ENCODE results near the gene REXO5.

The REXO5 gene

GRCh38 chr16:20818929-20819585 is 12.7 kb downstream of the REXO5 start:
- no peak for TF ChIP-seq CTCF (IDR thresholded peaks at IDR 0.05; ENCODE audit: low read depth, low read length)
- DNase-seq (ENCODE audit: extremely low read depth, low read depth) = no peak

GRCh38 chr16:20821682-20822081 is 15.4 kb downstream of the REXO5 start:
- TF ChIP-seq CTCF (IDR thresholded peaks at IDR 0.05; ENCODE audit: low read depth, low read length) = no peak
- DNase-seq (ENCODE audit: extremely low read depth, low read depth) = no peak

- no peak for DNase-seq (ENCODE audit: extremely low read depth, low read depth)
- TF ChIP-seq CTCF (IDR thresholded peaks at IDR 0.05; ENCODE audit: low read depth, low read length) = no peak
These were observed 16.4 kb downstream of the REXO5 start for GRCh38 chr16:20822521-20823325.

- no peak for DNase-seq (ENCODE audit: extremely low read depth, low read depth)
- TF ChIP-seq CTCF (IDR thresholded peaks at IDR 0.05; ENCODE audit: low read depth, low read length) = no peak
These were observed 19.8 kb downstream of the REXO5 start for GRCh38 chr16:20826039-20826566.

GRCh38 chr16:20829536-20829935 is 23.2 kb downstream of the REXO5 start:
- no peak for DNase-seq (ENCODE audit: extremely low read depth, low read depth)
- TF ChIP-seq CTCF (IDR thresholded peaks at IDR 0.05; ENCODE audit: low read depth, low read length) = no peak

GRCh38 chr16:20830372-20830771 is 24.0 kb downstream of the REXO5 start:
- no peak for DNase-seq (ENCODE audit: extremely low read depth, low read depth)
- TF ChIP-seq CTCF (IDR thresholded peaks at IDR 0.05; ENCODE audit: low read depth, low read length) = no peak

GRCh38 chr16:20833086-20833485 is 26.8 kb downstream of the REXO5 start:
- TF ChIP-seq CTCF (IDR thresholded peaks at IDR 0.05; ENCODE audit: low read depth, low read length) = no peak
- DNase-seq (ENCODE audit: extremely low read depth, low read depth) = no peak

All from AG09319 (cell line).